Transverse colon (tissue), 4 donors: Measurements from ENCODE around the gene TRIM16.

Experiments
- EP300 ChIP-seq: sonication (generic); formaldehyde crosslinking; IDR thresholded peaks from one replicate; pipeline ENCODE4 v1.6.1; 2017; ENCODE audit warnings: antibody characterized with exemption, low read depth
- POLR2A ChIP-seq: fragments of 450-650 bp; IDR thresholded peaks from one replicate; pipeline ENCODE4 v1.6.1; 2016; ENCODE audit warnings: antibody characterized with exemption, mild to moderate bottlenecking, moderate library complexity
- POLR2AphosphoS5 ChIP-seq, 3 donors: sonication (generic); formaldehyde crosslinking; IDR thresholded peaks; one replicate each; pipeline ENCODE4 v1.6.1; 2016; ENCODE audit warnings: antibody characterized with exemption in 3 of 3
- TF ChIP-seq, protein P1 (sequence below), 5 experiments: fragments of 200-600 bp in 3 of 5; fragments of 450-650 bp in 2 of 5; sonication (generic) in 3 of 5; IDR thresholded peaks; 1 replicate in 2 of 5; 2 replicates in 3 of 5; pipeline ENCODE4 v1.5.1; 2016 to 2017; ENCODE audit warnings: antibody characterized with exemption in 5 of 5, inconsistent platforms in 3 of 5, mild to moderate bottlenecking in 2 of 5, moderate library complexity in 1 of 5

DNA sequence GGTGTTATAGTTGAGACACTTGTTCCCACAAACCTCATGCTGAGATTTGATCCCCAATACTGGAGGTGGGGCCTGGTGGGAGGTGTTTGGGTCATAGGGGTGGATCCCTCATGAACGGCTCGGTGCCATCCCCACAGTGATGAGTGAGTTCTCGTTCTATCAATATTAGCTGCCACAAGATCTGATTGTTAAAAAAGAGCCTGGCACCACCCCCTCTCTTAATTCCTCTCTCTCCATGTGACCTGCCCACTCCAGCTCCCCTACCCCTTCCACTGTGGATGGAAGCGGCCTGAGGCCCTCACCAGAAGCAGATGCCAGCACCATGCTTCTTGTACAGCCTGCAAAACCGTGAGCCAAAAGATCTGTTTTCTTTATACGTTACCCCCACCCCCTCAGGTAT is 31.2 kb downstream of the TRIM16 start:
- TF ChIP-seq EP300 (no peak), POLR2AphosphoS5 (IDR thresholded peaks at IDR 0.05) (no peak), POLR2A (no peak)
- TF ChIP-seq, protein P1, sequence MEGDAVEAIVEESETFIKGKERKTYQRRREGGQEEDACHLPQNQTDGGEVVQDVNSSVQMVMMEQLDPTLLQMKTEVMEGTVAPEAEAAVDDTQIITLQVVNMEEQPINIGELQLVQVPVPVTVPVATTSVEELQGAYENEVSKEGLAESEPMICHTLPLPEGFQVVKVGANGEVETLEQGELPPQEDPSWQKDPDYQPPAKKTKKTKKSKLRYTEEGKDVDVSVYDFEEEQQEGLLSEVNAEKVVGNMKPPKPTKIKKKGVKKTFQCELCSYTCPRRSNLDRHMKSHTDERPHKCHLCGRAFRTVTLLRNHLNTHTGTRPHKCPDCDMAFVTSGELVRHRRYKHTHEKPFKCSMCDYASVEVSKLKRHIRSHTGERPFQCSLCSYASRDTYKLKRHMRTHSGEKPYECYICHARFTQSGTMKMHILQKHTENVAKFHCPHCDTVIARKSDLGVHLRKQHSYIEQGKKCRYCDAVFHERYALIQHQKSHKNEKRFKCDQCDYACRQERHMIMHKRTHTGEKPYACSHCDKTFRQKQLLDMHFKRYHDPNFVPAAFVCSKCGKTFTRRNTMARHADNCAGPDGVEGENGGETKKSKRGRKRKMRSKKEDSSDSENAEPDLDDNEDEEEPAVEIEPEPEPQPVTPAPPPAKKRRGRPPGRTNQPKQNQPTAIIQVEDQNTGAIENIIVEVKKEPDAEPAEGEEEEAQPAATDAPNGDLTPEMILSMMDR (IDR thresholded peaks at IDR 0.05) = no peak
